Chondrocyte (in vitro differentiated cells): Measurements from ENCODE around the gene TMEM171. TPM values are rescaled to one million over a fixed set of nuclear protein-coding genes. Genes with fewer than 3 reads are reported as not detected.

Experiments
- DNase-seq: peaks from one replicate; pipeline ENCODE4 v3.0.0; 2021; ENCODE audit warnings: mixed read lengths, low spot score
- H3K27ac Mint-ChIP-seq: one replicate; pipeline ENCODE4 v1.8.0; 2021; ENCODE audit warnings: mild to moderate bottlenecking, moderate library complexity, mixed read lengths; ENCODE audit not compliant: unreplicated experiment
- H3K27me3 Mint-ChIP-seq: 2 replicates; pipeline ENCODE4 v1.8.0; 2021; ENCODE audit warnings: low read depth, mixed read lengths
- H3K36me3 Mint-ChIP-seq: 2 replicates; pipeline ENCODE4 v1.8.0; 2021; ENCODE audit warnings: low read depth, mixed read lengths
- H3K4me1 Mint-ChIP-seq: 2 replicates; pipeline ENCODE4 v1.8.0; 2021; ENCODE audit warnings: low read depth, mild to moderate bottlenecking, mixed read lengths
- H3K4me3 Mint-ChIP-seq: one replicate; pipeline ENCODE4 v1.8.0; 2021; ENCODE audit warnings: mild to moderate bottlenecking, moderate library complexity, mixed read lengths; ENCODE audit not compliant: unreplicated experiment
- H3K9me3 Mint-ChIP-seq: 2 replicates; pipeline ENCODE4 v1.8.0; 2021; ENCODE audit warnings: low read depth, mixed read lengths
- total RNA-seq: library from RNA; stranded (reverse); gene quantifications from 3 replicates; pipeline ENCODE4 v1.2.1, GENCODE V29; 2021
- TF ChIP-seq, protein P1 (sequence below): fragments of 200-600 bp; sonication (generic); IDR thresholded peaks from 2 replicates; pipeline ENCODE4 v1.5.0; 2021; ENCODE audit warnings: antibody characterized with exemption, mild to moderate bottlenecking, moderate library complexity

TMEM171 gene
- total RNA-seq, 1 donor from 2014 or later: 2.6 TPM

DNA sequence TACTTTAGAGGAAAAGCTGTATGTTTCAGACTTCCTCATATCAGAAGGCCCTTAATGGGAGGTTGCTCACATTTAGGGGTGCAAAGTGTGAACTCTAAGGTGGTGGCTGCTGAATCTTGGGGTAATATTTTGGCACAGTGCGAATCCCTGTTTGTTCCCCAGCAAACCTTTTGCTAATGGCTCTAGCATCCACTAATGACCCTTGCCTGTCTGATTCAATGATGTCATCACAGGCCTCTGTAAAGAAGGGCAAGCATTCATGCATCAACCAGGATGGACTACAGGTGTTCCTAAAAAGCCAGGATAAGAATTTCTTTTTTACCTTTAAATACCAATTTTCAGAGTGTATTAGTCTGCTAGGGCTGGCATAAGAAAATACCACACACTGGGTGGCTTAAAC is 20.4 kb downstream of the TMEM171 start:
- peaks cover 11% of the 10 kb centered on the region for H3K4me1 Mint-ChIP-seq
- no peak for DNase-seq
- peaks cover 3% of the 10 kb centered on the region for H3K27me3 Mint-ChIP-seq
- H3K9me3 Mint-ChIP-seq: no peaks in the 10 kb centered on the region
- no peak overlapping the region for H3K27ac Mint-ChIP-seq
- TF ChIP-seq, protein P1, sequence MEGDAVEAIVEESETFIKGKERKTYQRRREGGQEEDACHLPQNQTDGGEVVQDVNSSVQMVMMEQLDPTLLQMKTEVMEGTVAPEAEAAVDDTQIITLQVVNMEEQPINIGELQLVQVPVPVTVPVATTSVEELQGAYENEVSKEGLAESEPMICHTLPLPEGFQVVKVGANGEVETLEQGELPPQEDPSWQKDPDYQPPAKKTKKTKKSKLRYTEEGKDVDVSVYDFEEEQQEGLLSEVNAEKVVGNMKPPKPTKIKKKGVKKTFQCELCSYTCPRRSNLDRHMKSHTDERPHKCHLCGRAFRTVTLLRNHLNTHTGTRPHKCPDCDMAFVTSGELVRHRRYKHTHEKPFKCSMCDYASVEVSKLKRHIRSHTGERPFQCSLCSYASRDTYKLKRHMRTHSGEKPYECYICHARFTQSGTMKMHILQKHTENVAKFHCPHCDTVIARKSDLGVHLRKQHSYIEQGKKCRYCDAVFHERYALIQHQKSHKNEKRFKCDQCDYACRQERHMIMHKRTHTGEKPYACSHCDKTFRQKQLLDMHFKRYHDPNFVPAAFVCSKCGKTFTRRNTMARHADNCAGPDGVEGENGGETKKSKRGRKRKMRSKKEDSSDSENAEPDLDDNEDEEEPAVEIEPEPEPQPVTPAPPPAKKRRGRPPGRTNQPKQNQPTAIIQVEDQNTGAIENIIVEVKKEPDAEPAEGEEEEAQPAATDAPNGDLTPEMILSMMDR: no peak
- H3K4me3 Mint-ChIP-seq: no peak overlapping the region
- no peaks in the 10 kb centered on the region for H3K36me3 Mint-ChIP-seq

DNA sequence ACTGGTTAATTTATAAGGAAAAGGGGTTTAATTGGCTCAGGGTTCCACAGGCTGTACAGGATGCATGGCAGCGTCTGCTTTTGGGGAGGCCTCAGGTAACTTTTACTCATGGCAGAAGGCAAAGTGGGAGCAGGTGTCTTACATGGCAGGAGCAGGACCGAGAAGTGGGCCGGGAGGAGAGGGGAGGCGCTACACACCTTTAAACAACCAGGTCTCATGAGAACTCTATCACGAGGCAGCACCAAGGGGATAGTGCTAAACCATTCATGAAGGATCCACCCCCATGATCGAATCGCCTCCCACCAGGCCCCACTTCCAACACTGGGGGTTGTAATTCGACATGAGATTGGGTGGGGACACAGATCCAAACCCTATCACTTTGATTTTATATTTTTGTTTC is 21.7 kb downstream of the TMEM171 start:
- H3K36me3 Mint-ChIP-seq: no peaks in the 10 kb centered on the region
- H3K4me3 Mint-ChIP-seq: no peak overlapping the region

DNA sequence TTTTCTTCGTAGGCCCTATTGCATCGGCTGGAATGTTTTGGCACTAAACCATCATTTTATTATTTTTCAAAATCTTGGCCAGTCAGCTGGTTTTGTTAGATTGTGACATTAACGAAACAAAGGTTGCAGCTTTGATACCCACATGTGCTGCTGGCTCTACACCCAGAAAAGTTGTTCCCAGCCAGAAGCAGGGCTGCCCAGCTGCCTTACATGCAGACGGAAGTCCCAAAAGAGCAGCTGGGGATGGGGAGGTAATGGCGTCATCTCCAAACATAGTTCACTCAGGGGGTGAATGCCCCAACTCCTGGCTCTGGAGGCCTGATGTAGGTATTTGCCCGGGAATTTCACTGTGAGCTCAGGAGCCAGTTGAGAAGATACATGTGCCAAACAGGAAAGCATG is 23.3 kb downstream of the TMEM171 start:
- TF ChIP-seq, protein P1: no peak
- Mint-ChIP-seq H3K27ac (no peak overlapping the region), H3K36me3 (no peaks in the 10 kb centered on the region), H3K4me3 (no peak overlapping the region), H3K9me3 (no peaks in the 10 kb centered on the region), H3K27me3 (peaks cover 5% of the 10 kb centered on the region), H3K4me1 (no peaks in the 10 kb centered on the region)
- DNase-seq: no peak

More for the DNA sequence above, 21.7 kb downstream of the TMEM171 start:
- TF ChIP-seq, protein P1: no peak
- DNase-seq: no peak
- H3K27me3 Mint-ChIP-seq: peaks cover 5% of the 10 kb centered on the region
- no peaks in the 10 kb centered on the region for H3K4me1 Mint-ChIP-seq
- H3K9me3 Mint-ChIP-seq: no peaks in the 10 kb centered on the region
- H3K27ac Mint-ChIP-seq: no peak overlapping the region

DNA sequence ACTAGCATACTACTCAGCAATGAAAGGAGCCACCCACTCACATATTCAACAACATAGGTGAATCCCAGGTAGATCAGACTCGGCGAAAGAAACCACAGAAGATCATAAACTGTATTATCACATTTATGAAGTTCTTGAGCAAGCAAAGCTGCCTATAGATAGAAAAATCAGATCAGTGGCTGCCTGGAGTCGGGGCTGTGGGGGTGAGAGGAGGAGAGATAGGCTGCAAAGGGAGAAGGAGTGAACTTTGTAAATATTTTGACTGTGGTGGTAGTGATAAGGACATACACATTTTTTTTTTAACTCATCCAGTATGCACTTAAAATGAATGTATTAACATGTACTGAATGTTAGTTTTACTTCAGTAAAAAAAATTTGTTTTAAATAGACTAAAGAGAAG is 29.2 kb downstream of the TMEM171 start:
- DNase-seq: no peak
- Mint-ChIP-seq H3K9me3 (no peaks in the 10 kb centered on the region), H3K27ac (no peak overlapping the region), H3K27me3 (peaks cover 3% of the 10 kb centered on the region), H3K4me1 (peaks cover 19% of the 10 kb centered on the region), H3K36me3 (no peaks in the 10 kb centered on the region), H3K4me3 (no peak overlapping the region)
- TF ChIP-seq, protein P1: no peak

DNA sequence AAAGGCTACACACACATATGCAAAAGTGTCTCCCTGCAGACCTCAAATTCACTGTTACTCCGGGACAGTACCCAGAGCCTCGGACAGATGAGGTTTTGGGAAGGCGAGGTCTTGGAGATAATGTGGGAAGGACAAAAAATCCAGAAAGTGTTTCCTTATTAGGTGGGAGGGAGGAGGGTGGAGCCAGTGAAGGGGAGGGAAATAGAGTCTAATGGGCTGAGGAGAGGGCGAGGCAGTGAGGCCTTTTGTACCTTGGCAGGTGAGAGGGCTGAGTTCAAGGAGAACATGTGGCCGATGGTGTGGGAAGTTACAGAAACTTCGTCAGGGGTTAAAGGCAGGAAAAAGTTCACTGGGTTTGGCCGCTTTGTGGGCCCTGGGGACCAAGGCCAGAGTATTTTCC is 30.5 kb downstream of the TMEM171 start:
- Mint-ChIP-seq H3K4me1 (peaks cover 19% of the 10 kb centered on the region), H3K36me3 (no peaks in the 10 kb centered on the region), H3K4me3 (no peak overlapping the region), H3K9me3 (no peaks in the 10 kb centered on the region), H3K27ac (no peak overlapping the region), H3K27me3 (peaks cover 1% of the 10 kb centered on the region)
- no peak for DNase-seq
- TF ChIP-seq, protein P1: no peak
